MM.1S (cell line): Measurements from ENCODE around the gene DNAAF5.

Experiments
- CTCF ChIP-seq: fragments of 300-600 bp; sonication (generic); IDR thresholded peaks from 2 replicates; pipeline ENCODE4 v1.5.1; 2016; ENCODE audit warnings: antibody characterized with exemption, low read length, mixed read lengths
- EZH2phosphoT487 ChIP-seq: fragments of 300-600 bp; sonication (generic); IDR thresholded peaks from 2 replicates; pipeline ENCODE4 v1.6.1; 2018; ENCODE audit warnings: antibody characterized with exemption, low read length

- TF ChIP-seq CTCF (no peak), EZH2phosphoT487 (no peak)
Observed at GRCh38 chr7:826230-826917, 99.9 kb downstream of the DNAAF5 start.
